SU-DHL-6 (cell line): ENCODE results near the gene WDR36.
A peak's percentile ranks its signal among the peaks of the same experiment; 100 is the strongest.

Source experiments
- H2AFZ ChIP-seq: fragments of 200-600 bp; sonication (generic); 2 replicates; pipeline ENCODE4 v1.6.1; 2014; ENCODE audit warnings: low read depth, mild to moderate bottlenecking, moderate library complexity, mixed read lengths, antibody characterized with exemption, low read length; ENCODE audit not compliant: severe bottlenecking
- H3F3A ChIP-seq: fragments of 200-600 bp; shearing (Covaris generic); 2 replicates; pipeline ENCODE4 v1.6.0; 2016; ENCODE audit warnings: antibody characterized with exemption, mild to moderate bottlenecking; ENCODE audit not compliant: insufficient read depth
- H3K27ac ChIP-seq: fragments of 200-600 bp; sonication (generic); 2 replicates; pipeline ENCODE4 v1.5.1; 2016; ENCODE audit warnings: low read depth, mild to moderate bottlenecking, low read length, moderate library complexity, mixed read lengths
- H3K27me3 ChIP-seq: fragments of 200-600 bp; sonication (generic), shearing (Covaris generic); 2 replicates; pipeline ENCODE4 v1.6.0; 2014; ENCODE audit warnings: mild to moderate bottlenecking, low read length
- H3K36me3 ChIP-seq: fragments of 200-600 bp; sonication (generic); 2 replicates; pipeline ENCODE4 v1.6.1; 2014; ENCODE audit warnings: mild to moderate bottlenecking, low read length, mixed read lengths
- H3K4me2 ChIP-seq: fragments of 300-600, 200-600 bp; shearing (Covaris generic), sonication (generic); 2 replicates; pipeline ENCODE4 v1.6.0; 2014; ENCODE audit warnings: low read length, low read depth, mild to moderate bottlenecking; ENCODE audit not compliant: poor library complexity, severe bottlenecking
- H3K4me3 ChIP-seq: fragments of 200-600 bp; sonication (generic); 2 replicates; pipeline ENCODE4 v1.5.1; 2014; ENCODE audit warnings: antibody characterized with exemption, low read length, mild to moderate bottlenecking, mixed read lengths; ENCODE audit not compliant: insufficient read depth, poor library complexity, severe bottlenecking
- H3K79me2 ChIP-seq: fragments of 200-600 bp; sonication (generic); 2 replicates; pipeline ENCODE4 v1.6.1; 2014; ENCODE audit warnings: mild to moderate bottlenecking, low read length, moderate library complexity; ENCODE audit not compliant: insufficient read depth
- H3K9ac ChIP-seq: fragments of 200-600 bp; sonication (generic); 2 replicates; pipeline ENCODE4 v1.7.0; 2014; ENCODE audit warnings: mild to moderate bottlenecking, low read length
- H3K9me2 ChIP-seq: fragments of 200-600 bp; sonication (generic); replicated peaks from 2 replicates; pipeline ENCODE4 v1.6.1; 2014; ENCODE audit warnings: low read length; ENCODE audit not compliant: insufficient read depth
- H3K9me3 ChIP-seq: fragments of 200-600 bp; sonication (generic); 2 replicates; pipeline ENCODE4 v1.6.1; 2014; ENCODE audit warnings: low read length, mixed read lengths; ENCODE audit not compliant: insufficient read depth
- H4K20me1 ChIP-seq: fragments of 200-600 bp; sonication (generic); 2 replicates; pipeline ENCODE4 v1.6.1; 2014; ENCODE audit warnings: low read depth, mild to moderate bottlenecking, antibody characterized with exemption, low read length, moderate library complexity, mixed read lengths
- EZH2phosphoT487 ChIP-seq: fragments of 200-600 bp; sonication (generic), shearing (Covaris generic); conservative IDR thresholded peaks from 2 replicates; pipeline ENCODE4 v1.6.1; 2018; ENCODE audit warnings: mild to moderate bottlenecking, antibody characterized with exemption, low read length, moderate library complexity, mixed read lengths
- TF ChIP-seq, protein P1 (sequence below): fragments of 200-600 bp; sonication (generic); IDR thresholded peaks from one replicate; pipeline ENCODE4 v1.5.1; 2017; ENCODE audit warnings: antibody characterized with exemption, mild to moderate bottlenecking, low read length, moderate library complexity; ENCODE audit not compliant: insufficient read depth, poor library complexity, severe bottlenecking

The WDR36 gene

GRCh38 chr5:111074244-111074643 is 17.9 kb upstream of the WDR36 start:
- H3K27ac ChIP-seq = no peak overlapping the region
- H3K9ac ChIP-seq = peak overlapping the region; percentile 63; the same call in 1 of the 2 replicates
- H3K27me3 ChIP-seq = no peaks in the 10 kb centered on the region
- H3K79me2 ChIP-seq = no peaks in the 10 kb centered on the region
- H2AFZ ChIP-seq = no peak overlapping the region
- no peaks in the 10 kb centered on the region for H3F3A ChIP-seq
- no peaks in the 10 kb centered on the region for H3K36me3 ChIP-seq
- no peaks in the 10 kb centered on the region for H3K9me2 ChIP-seq
- H3K4me3 ChIP-seq = peak overlapping the region; percentile 76
- no peaks in the 10 kb centered on the region for H3K9me3 ChIP-seq
- peak overlapping the region; percentile 83 for H3K4me2 ChIP-seq
- no peaks in the 10 kb centered on the region for H4K20me1 ChIP-seq
- TF ChIP-seq, protein P1, sequence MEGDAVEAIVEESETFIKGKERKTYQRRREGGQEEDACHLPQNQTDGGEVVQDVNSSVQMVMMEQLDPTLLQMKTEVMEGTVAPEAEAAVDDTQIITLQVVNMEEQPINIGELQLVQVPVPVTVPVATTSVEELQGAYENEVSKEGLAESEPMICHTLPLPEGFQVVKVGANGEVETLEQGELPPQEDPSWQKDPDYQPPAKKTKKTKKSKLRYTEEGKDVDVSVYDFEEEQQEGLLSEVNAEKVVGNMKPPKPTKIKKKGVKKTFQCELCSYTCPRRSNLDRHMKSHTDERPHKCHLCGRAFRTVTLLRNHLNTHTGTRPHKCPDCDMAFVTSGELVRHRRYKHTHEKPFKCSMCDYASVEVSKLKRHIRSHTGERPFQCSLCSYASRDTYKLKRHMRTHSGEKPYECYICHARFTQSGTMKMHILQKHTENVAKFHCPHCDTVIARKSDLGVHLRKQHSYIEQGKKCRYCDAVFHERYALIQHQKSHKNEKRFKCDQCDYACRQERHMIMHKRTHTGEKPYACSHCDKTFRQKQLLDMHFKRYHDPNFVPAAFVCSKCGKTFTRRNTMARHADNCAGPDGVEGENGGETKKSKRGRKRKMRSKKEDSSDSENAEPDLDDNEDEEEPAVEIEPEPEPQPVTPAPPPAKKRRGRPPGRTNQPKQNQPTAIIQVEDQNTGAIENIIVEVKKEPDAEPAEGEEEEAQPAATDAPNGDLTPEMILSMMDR = no peak
- no peak for TF ChIP-seq EZH2phosphoT487

DNA sequence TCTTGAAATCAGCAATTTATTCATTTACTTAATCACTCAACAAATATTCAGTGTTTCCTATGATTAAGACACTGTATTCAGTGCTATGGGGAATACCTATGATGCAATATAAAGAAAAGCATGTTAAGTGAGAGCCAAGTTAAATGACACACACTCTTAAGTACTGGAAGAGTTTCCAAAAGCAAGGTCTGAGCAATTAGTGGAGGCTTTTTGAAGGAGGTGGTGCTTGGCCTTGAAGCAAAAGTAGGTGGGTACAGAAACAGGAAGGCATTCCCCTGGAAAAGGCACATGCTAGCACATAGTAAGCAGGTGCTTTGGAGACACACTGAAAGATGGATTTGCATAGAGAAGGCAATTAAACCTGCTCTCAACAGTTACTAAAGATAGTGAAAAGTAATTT is 16.6 kb upstream of the WDR36 start:
- no peaks in the 10 kb centered on the region for H3K27me3 ChIP-seq
- no peaks in the 10 kb centered on the region for H3F3A ChIP-seq
- TF ChIP-seq, protein P1 = no peak
- TF ChIP-seq EZH2phosphoT487 = no peak
- no peaks in the 10 kb centered on the region for H3K36me3 ChIP-seq
- no peaks in the 10 kb centered on the region for H3K9me3 ChIP-seq
- H3K9me2 ChIP-seq = no peaks in the 10 kb centered on the region
- H3K9ac ChIP-seq = no peak overlapping the region
- no peak overlapping the region for H3K4me2 ChIP-seq
- H2AFZ ChIP-seq = no peak overlapping the region
- H3K27ac ChIP-seq = no peak overlapping the region
- no peaks in the 10 kb centered on the region for H4K20me1 ChIP-seq
- H3K4me3 ChIP-seq = no peak overlapping the region
- no peaks in the 10 kb centered on the region for H3K79me2 ChIP-seq

- no peak overlapping the region for H3K9ac ChIP-seq
- H3K4me3 ChIP-seq = no peak overlapping the region
- no peaks in the 10 kb centered on the region for H3K36me3 ChIP-seq
- no peaks in the 10 kb centered on the region for H3K27me3 ChIP-seq
- no peak overlapping the region for H3K27ac ChIP-seq
- H3F3A ChIP-seq = no peaks in the 10 kb centered on the region
- H3K9me3 ChIP-seq = no peaks in the 10 kb centered on the region
- TF ChIP-seq EZH2phosphoT487 = no peak
- TF ChIP-seq, protein P1 = no peak
- no peaks in the 10 kb centered on the region for H3K79me2 ChIP-seq
- no peak overlapping the region for H3K4me2 ChIP-seq
- no peaks in the 10 kb centered on the region for H4K20me1 ChIP-seq
- no peaks in the 10 kb centered on the region for H3K9me2 ChIP-seq
- H2AFZ ChIP-seq = no peak overlapping the region
Measured at GRCh38 chr5:111076091-111076490, 16.1 kb upstream of the WDR36 start.

GRCh38 chr5:111077678-111078077 is 14.5 kb upstream of the WDR36 start:
- Histone ChIP-seq H2AFZ (no peak overlapping the region), H3K79me2 (no peaks in the 10 kb centered on the region), H3F3A (no peaks in the 10 kb centered on the region), H3K9me3 (no peaks in the 10 kb centered on the region), H4K20me1 (no peaks in the 10 kb centered on the region), H3K9me2 (no peaks in the 10 kb centered on the region), H3K36me3 (no peaks in the 10 kb centered on the region), H3K9ac (no peak overlapping the region), H3K4me2 (no peak overlapping the region), H3K4me3 (no peak overlapping the region), H3K27ac (no peak overlapping the region), H3K27me3 (no peaks in the 10 kb centered on the region)
- TF ChIP-seq, protein P1 = no peak
- TF ChIP-seq EZH2phosphoT487 = no peak
